Coronary artery (tissue), 2 donors: ENCODE data around the gene ENO3.

Experiments
- DNase-seq: peaks from one replicate; pipeline ENCODE4 v3.0.0-alpha.2; 2017; ENCODE audit warnings: low spot score
- H3K27ac ChIP-seq, 2 donors: fragments of 200-600 bp; sonication (generic); one replicate each; pipeline ENCODE4 v1.5.1; 2016 to 2019
- H3K4me3 ChIP-seq: fragments of 200-600 bp; sonication (generic); 2 replicates; pipeline ENCODE4 v1.5.1; 2016; ENCODE audit warnings: mild to moderate bottlenecking, moderate library complexity
- TF ChIP-seq, protein P1 (sequence below): fragments of 200-600 bp; sonication (generic); IDR thresholded peaks from one replicate; pipeline ENCODE4 v1.5.1; 2019; ENCODE audit warnings: antibody characterized with exemption

Gene ENO3

DNA sequence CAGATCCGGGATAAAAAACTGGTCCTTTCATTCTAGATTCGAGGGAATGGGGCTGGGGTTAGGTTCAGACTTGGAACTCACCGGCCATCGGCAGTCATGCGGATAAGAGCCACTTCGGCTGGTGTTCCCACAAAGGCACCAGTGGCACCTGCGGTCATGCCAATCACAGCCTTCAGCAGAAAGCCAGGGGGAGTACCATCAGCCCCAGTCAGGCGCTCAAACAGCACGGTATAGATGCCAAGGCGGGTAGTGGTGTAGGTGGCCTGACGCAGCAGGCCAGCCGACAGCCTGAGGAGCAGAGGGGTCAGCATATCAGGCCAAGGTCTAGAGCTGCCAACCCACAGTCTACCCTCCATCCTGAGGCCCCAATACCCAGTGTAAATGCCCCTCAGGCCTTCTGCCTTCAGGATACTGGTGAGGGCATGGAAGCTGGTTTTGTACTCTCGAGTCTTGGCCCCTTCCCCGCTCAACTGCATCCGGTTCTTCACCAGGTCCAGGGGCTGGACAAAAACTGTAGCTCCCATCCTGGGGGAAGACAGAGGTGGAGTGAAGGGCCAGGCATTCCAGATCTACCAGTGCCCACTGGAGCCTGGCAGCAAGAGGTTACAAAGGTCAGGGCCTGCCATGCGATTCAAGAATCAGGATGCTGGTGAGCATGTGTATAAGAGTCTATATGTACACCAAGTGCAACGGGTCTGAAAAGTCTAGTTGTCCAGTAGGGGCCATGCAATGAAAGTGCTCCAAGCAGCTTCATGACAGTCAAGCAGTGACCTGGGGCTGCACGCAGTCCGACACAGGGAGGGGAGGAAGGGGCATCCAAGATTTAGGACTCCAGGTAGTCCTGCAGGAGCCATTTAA, 12.0 kb upstream of the ENO3 start:
- TF ChIP-seq, protein P1, sequence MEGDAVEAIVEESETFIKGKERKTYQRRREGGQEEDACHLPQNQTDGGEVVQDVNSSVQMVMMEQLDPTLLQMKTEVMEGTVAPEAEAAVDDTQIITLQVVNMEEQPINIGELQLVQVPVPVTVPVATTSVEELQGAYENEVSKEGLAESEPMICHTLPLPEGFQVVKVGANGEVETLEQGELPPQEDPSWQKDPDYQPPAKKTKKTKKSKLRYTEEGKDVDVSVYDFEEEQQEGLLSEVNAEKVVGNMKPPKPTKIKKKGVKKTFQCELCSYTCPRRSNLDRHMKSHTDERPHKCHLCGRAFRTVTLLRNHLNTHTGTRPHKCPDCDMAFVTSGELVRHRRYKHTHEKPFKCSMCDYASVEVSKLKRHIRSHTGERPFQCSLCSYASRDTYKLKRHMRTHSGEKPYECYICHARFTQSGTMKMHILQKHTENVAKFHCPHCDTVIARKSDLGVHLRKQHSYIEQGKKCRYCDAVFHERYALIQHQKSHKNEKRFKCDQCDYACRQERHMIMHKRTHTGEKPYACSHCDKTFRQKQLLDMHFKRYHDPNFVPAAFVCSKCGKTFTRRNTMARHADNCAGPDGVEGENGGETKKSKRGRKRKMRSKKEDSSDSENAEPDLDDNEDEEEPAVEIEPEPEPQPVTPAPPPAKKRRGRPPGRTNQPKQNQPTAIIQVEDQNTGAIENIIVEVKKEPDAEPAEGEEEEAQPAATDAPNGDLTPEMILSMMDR, result no peak
- H3K27ac ChIP-seq, result peak overlapping the region; percentile 86 to 93
- no peak for DNase-seq
- peak overlapping the region; percentile 80 for H3K4me3 ChIP-seq

DNA sequence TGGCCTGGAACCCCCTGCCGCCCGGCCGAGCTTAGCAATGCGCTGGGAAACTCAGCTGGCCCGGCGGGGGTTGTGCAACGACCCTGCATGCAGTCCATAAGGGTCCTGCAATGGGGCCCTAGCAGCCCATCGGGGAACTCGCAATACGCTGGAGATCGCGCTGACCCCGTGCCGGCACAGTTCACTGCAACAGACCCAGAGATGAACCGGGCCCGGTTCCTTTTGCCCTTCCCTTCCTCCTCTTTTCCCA, 11.4 kb upstream of the ENO3 start:
- Histone ChIP-seq H3K27ac (peak overlapping the region; percentile 86 to 93), H3K4me3 (peak overlapping the region; percentile 80)
- TF ChIP-seq, protein P1, result no peak
- DNase-seq, result no peak

DNA sequence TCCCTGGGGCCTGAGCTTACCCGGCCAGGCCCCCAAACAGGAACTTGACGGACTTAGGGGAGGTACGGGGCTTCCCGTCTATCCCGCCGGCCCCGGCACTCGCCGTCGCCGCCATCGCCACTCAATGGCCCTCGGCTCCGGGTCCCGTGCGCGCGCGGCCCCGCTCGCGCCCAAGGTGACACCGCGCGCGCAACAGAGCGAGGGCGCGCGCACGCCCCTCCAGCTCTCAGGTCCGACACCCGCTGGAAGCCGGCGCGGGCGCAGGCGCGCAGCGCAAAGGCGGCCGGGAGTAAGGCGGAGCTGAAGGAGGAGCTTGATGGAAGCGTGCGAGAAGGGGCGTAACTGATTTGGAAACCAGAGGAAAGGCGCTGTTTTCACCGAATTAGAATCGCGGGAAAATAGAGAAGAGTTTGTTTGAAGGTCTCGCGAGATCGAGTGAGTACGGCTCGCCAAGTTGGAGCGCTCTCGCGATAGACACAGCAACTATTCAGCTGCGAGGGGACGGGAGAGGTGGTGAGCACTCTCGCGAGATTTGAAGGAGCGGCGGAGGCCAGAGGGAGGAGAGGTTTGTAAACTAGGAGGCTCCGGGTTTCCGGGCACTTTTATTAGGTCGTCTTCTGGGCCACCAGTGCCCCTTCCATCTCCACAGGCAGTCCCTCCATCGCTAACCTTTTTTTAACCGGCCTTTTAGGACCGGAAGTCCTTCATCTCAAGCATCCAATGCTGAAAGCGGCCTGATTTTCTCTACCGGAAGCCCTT, 10.9 kb upstream of the ENO3 start, which contains the start of the genes RNF167 and SLC25A11:
Gene RNF167, plus strand, starts transcription at position 473 of the 759 bp plus-strand sequence. CDS start 642 bp downstream, outside the sequence.
Gene SLC25A11, minus strand, starts transcription at position 251 of the 759 bp plus-strand sequence. Its CDS starts 136 bp downstream, at position 115.
- Histone ChIP-seq H3K27ac (peak within 1 kb of the TSS; percentile 86 to 93), H3K4me3 (peak within 1 kb of the TSS; percentile 80)
- peak; percentile 98 for DNase-seq
- TF ChIP-seq, protein P1, result no peak

DNA sequence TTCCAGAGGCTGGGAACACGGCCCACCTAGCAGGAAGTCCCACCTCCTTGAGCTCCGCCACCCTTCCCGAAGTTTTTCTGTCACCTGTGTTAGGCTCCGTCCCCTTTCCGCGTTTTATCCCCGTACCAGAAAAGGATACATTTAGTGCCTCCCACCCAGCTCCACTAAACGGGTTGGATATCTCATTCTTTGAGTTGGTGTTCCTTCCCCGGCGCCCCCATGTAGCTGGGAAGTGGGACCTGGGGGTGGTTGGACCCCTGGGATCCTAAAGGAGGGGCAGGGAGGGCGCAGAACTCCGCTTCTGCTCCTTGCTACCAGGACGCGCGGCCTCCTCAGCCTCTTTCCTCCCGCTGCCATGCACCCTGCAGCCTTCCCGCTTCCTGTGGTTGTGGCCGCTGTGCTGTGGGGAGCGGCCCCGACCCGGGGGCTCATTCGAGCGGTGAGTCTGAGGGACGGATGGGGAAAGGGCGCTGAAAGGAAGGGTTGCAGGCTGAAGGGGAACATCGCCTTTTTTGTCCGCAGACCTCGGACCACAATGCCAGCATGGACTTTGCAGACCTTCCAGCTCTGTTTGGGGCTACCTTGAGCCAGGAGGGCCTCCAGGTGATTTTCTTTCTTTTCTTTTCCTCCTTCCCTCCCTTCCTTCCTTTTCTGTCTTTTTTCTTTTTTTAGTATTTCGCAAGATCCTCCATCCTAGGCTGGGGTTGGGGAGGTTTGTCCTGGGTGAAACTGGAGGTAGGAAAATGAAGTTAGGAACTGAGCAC, 10.2 kb upstream of the ENO3 start:
- TF ChIP-seq, protein P1, result no peak
- Histone ChIP-seq H3K27ac (peak overlapping the region; percentile 86 to 93), H3K4me3 (peak overlapping the region; percentile 80)
- no peak for DNase-seq

DNA sequence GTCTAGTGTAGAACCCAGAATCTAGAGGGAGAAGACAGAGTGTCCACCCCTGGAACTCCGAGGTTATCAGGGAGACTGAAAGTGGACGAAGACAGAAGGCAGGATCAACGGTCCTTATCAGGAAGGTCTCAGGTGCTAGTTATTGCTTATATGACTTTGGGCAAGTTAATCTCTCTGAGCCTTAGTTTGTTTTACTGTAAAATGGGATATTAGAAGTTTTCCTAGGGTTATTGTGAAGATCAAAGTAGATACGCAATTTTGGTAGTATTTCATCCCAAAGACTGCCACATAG, 9.7 kb upstream of the ENO3 start:
- Histone ChIP-seq H3K4me3 (peak overlapping the region; percentile 80), H3K27ac (no peak overlapping the region)
- TF ChIP-seq, protein P1, result no peak
- DNase-seq, result no peak

DNA sequence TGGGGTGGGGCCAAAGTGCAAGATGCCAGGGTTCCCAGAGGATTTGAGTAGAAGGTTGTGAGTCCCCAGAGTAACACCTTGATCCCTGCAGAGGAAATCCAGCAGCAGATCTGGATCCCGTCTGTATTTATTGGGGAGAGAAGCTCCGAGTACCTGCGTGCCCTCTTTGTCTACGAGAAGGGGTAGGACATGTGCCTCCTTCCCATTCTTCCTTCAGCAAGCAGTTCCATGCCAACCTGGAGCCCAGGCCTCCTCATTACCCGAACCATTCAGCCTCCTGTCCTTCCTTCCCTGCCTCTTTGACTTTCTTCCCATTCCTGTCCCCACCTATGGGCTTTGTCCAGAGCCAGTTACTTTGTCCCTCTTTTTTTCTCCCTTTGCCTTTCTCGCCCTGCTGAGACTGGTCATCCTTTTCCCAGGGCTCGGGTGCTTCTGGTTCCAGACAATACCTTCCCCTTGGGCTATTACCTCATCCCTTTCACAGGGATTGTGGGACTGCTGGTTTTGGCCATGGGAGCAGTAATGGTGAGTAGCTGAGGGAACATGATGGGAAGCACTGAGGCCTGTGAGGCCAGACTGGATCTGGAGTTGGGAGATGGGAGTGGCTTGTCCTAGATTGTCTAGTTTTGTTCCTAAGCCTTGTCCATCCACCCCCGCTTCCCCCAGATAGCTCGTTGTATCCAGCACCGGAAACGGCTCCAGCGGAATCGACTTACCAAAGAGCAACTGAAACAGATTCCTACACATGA, 8.0 kb upstream of the ENO3 start:
- DNase-seq, result no peak
- TF ChIP-seq, protein P1, result no peak
- H3K27ac ChIP-seq, result no peak overlapping the region
- H3K4me3 ChIP-seq, result no peak overlapping the region
